Tibial artery (tissue), 4 donors: ENCODE measurements around the gene MICOS13.

Source experiments
- DNase-seq, 2 donors: peaks; one replicate each; pipeline ENCODE4 v3.0.0-alpha.2; 2019
- H3K27ac ChIP-seq, 2 donors: fragments of 200-600 bp; sonication (generic) in 1 of 2; 1 replicate in 1 of 2; 2 replicates in 1 of 2; pipeline ENCODE4 v1.5.1; 2018 to 2019; ENCODE audit warnings: mild to moderate bottlenecking in 1 of 2
- H3K27me3 ChIP-seq, 2 donors: fragments of 200-600 bp; sonication (generic) in 1 of 2; one replicate each; pipeline versions ENCODE4 v1.5.1 to v1.6.0; 2016 to 2019
- H3K36me3 ChIP-seq, 3 donors: fragments of 200-600 bp; sonication (generic) in 2 of 3; one replicate each; pipeline ENCODE4 v1.5.1; 2016 to 2019; ENCODE audit warnings: mild to moderate bottlenecking in 2 of 3
- H3K4me1 ChIP-seq, 4 donors: fragments of 200-600 bp; sonication (generic) in 2 of 4; 1 replicate in 3 of 4; 2 replicates in 1 of 4; pipeline ENCODE4 v1.5.1; 2016 to 2019
- H3K4me3 ChIP-seq, 2 donors: fragments of 200-600 bp; sonication (generic) in 1 of 2; 1 replicate in 1 of 2; 2 replicates in 1 of 2; pipeline ENCODE4 v1.5.1; 2018 to 2019; ENCODE audit warnings: mild to moderate bottlenecking in 2 of 2
- H3K9me3 ChIP-seq, 3 donors: fragments of 200-600 bp; sonication (generic) in 1 of 3; one replicate each; pipeline ENCODE4 v1.5.1; 2016 to 2019
- CTCF ChIP-seq, 2 experiments: fragments of 200-600 bp in 1 of 2; fragments of 450-650 bp in 1 of 2; IDR thresholded peaks; one replicate each; pipeline ENCODE4 v1.5.1; 2017 to 2019; ENCODE audit warnings: antibody characterized with exemption in 2 of 2, mild to moderate bottlenecking in 1 of 2, moderate library complexity in 1 of 2
- intact Hi-C: fragments of 100-400 bp; cut with DNase I; formaldehyde crosslinking; loops from one replicate; pipeline ENCODE4 v1.15.0; 2023; ENCODE audit warnings: low total_unique reads

Gene MICOS13

GRCh38 chr19:5718579-5719273, 38.4 kb upstream of the MICOS13 start:
- peaks cover 0 to 31% (median 21%) of the 10 kb centered on the region in 4 donors for H3K4me1 ChIP-seq
- H3K9me3 ChIP-seq, result no peaks in the 10 kb centered on the region
- no peak for DNase-seq
- H3K4me3 ChIP-seq, result peak overlapping the region; percentile 73 to 94
- peak overlapping the region; percentile 93 to 97 for H3K27ac ChIP-seq
- TF ChIP-seq CTCF (IDR thresholded peaks at IDR 0.05), result no peak
- no peaks in the 10 kb centered on the region for H3K27me3 ChIP-seq
- intact Hi-C loops, result no loop called here
- peaks cover 0 to 11% (median 3%) of the 10 kb centered on the region in 3 donors for H3K36me3 ChIP-seq

- Histone ChIP-seq H3K9me3 (no peaks in the 10 kb centered on the region), H3K36me3 (peaks cover 3 to 17% (median 9%) of the 10 kb centered on the region in 3 donors), H3K27me3 (no peaks in the 10 kb centered on the region), H3K27ac (no peak overlapping the region), H3K4me1 (peaks cover 0 to 31% (median 21%) of the 10 kb centered on the region in 4 donors), H3K4me3 (peak overlapping the region in 1 of 2 donors; percentile 94)
- DNase-seq, result no peak
- intact Hi-C loops, result no loop called here
- TF ChIP-seq CTCF (IDR thresholded peaks at IDR 0.05), result no peak
Observed at GRCh38 chr19:5718037-5718578, 37.8 kb upstream of the MICOS13 start.

- Histone ChIP-seq H3K27ac (no peak overlapping the region), H3K4me1 (peaks cover 0 to 31% (median 21%) of the 10 kb centered on the region in 4 donors), H3K27me3 (no peaks in the 10 kb centered on the region), H3K36me3 (peaks cover 10 to 24% (median 17%) of the 10 kb centered on the region in 3 donors), H3K9me3 (no peaks in the 10 kb centered on the region), H3K4me3 (no peak overlapping the region)
- intact Hi-C loops, result no loop called here
- no peak for TF ChIP-seq CTCF (IDR thresholded peaks at IDR 0.05)
- no peak for DNase-seq
Observed at GRCh38 chr19:5717215-5717935, 37.1 kb upstream of the MICOS13 start.

GRCh38 chr19:5714816-5715215, 34.5 kb upstream of the MICOS13 start:
- peaks cover 0 to 24% (median 18%) of the 10 kb centered on the region in 4 donors for H3K4me1 ChIP-seq
- intact Hi-C loops, result no loop called here
- H3K27ac ChIP-seq, result no peak overlapping the region
- H3K36me3 ChIP-seq, result peaks cover 25 to 50% (median 42%) of the 10 kb centered on the region in 3 donors
- no peaks in the 10 kb centered on the region for H3K27me3 ChIP-seq
- H3K9me3 ChIP-seq, result no peaks in the 10 kb centered on the region
- no peak for DNase-seq
- TF ChIP-seq CTCF (IDR thresholded peaks at IDR 0.05), result no peak
- no peak overlapping the region for H3K4me3 ChIP-seq

GRCh38 chr19:5713228-5713627, 32.9 kb upstream of the MICOS13 start:
- Histone ChIP-seq H3K27ac (no peak overlapping the region), H3K36me3 (peaks cover 29 to 66% (median 51%) of the 10 kb centered on the region in 3 donors), H3K9me3 (no peaks in the 10 kb centered on the region), H3K27me3 (no peaks in the 10 kb centered on the region), H3K4me3 (no peak overlapping the region), H3K4me1 (peaks cover 0 to 11% (median 7%) of the 10 kb centered on the region in 4 donors)
- intact Hi-C loops, result no loop called here
- DNase-seq, result no peak
- no peak for TF ChIP-seq CTCF (IDR thresholded peaks at IDR 0.05)
